ENCODE measurements around the gene PRDM16.
"Not testable (repeated sequence)": the region's sequence is repeated elsewhere in the genome, so short reads cannot be mapped to it uniquely, and the experiment has no call there.

DNA sequence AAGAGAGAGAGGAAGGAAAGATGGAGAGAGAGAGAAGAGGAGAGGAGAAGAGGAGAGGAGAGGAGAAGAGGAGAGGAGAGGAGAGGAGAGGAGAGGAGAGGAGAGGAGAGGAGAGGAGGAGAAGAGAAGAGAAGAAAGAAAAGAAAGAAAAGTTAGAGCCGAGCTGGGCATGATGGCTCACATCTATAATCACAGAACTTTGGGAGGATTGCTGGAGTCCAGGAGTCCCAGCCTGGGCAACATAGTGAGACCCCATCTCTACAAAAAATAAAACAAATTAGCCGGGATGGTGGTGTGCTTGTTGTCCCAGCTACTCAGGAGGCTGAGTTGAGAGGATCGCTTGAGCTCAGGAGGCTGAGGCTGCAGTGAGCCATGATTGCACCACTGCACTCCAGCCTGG, 171.0 kb downstream of the PRDM16 start:
- TF ChIP-seq CTCF (optimal IDR thresholded peaks at IDR 0.05 in 1 of 3, IDR thresholded peaks at IDR 0.05 in 1 of 3, conservative IDR thresholded peaks at IDR 0.05 in 1 of 3; ENCODE audit: extremely low read depth in 1 of 3, insufficient read depth in 2 of 3, low read length in 3 of 3); EZH2 (IDR thresholded peaks at IDR 0.05; ENCODE audit: low read length): not testable (repeated sequence)
